Measurements from ENCODE around the gene DCBLD2.

DCBLD2 gene

DNA sequence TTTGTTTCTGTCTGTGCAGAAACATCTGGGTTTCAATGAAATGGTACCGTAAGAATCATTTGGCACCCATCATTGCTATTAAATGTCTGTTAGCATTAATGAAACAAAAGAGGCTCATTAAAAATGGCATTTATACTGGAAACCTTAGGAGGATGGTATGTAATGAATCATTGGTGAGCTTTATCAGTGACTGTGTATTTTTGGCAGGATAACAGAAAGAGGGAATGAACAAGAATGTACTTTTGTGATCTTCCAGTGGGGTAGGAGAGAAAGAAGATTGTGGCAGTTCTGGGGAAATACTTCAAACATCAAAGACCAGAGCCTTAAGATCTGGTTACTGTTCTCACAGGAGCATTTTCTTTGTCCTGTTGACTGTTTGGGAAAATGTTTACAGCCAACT, 4.7 kb upstream of the DCBLD2 start:
- H3K4me3 ChIP-seq (replicated peaks; ENCODE audit: low read depth, low read length), result no peak overlapping the region
- TF ChIP-seq CTCF (IDR thresholded peaks at IDR 0.05; ENCODE audit: insufficient read depth, low read length, poor library complexity, severe bottlenecking), result no peak
- no peak for DNase-seq (ENCODE audit: extremely low read depth, insufficient read length)
- no peaks in the 10 kb centered on the region for H3K27me3 ChIP-seq (replicated peaks; ENCODE audit: control insufficient read depth, insufficient read depth, low read length)
- H3K36me3 ChIP-seq (ENCODE audit: control insufficient read depth, insufficient read depth, low read length), result no peaks in the 10 kb centered on the region

- no peak overlapping the region for H3K4me3 ChIP-seq (replicated peaks; ENCODE audit: low read depth, low read length)
- DNase-seq (ENCODE audit: extremely low read depth, insufficient read length), result no peak
- no peaks in the 10 kb centered on the region for H3K27me3 ChIP-seq (replicated peaks; ENCODE audit: control insufficient read depth, insufficient read depth, low read length)
- H3K36me3 ChIP-seq (ENCODE audit: control insufficient read depth, insufficient read depth, low read length), result no peaks in the 10 kb centered on the region
- TF ChIP-seq CTCF (IDR thresholded peaks at IDR 0.05; ENCODE audit: insufficient read depth, low read length, poor library complexity, severe bottlenecking), result no peak
These were observed 2.4 kb upstream of the DCBLD2 start for GRCh38 chr3:98903705-98904481.

- no peak for DNase-seq (ENCODE audit: extremely low read depth, insufficient read length)
- H3K27me3 ChIP-seq (replicated peaks; ENCODE audit: control insufficient read depth, insufficient read depth, low read length), result no peaks in the 10 kb centered on the region
- TF ChIP-seq CTCF (IDR thresholded peaks at IDR 0.05; ENCODE audit: insufficient read depth, low read length, poor library complexity, severe bottlenecking), result no peak
- H3K4me3 ChIP-seq (replicated peaks; ENCODE audit: low read depth, low read length), result no peak overlapping the region
- no peaks in the 10 kb centered on the region for H3K36me3 ChIP-seq (ENCODE audit: control insufficient read depth, insufficient read depth, low read length)
These were observed 1.6 kb upstream of the DCBLD2 start for GRCh38 chr3:98903099-98903498.

GRCh38 chr3:98902351-98902740, 851 bp upstream of the DCBLD2 start:
- TF ChIP-seq CTCF (IDR thresholded peaks at IDR 0.05; ENCODE audit: insufficient read depth, low read length, poor library complexity, severe bottlenecking), result no peak
- Histone ChIP-seq H3K4me3 (replicated peaks; ENCODE audit: low read depth, low read length) (peak overlapping the region; percentile 61), H3K36me3 (ENCODE audit: control insufficient read depth, insufficient read depth, low read length) (no peaks in the 10 kb centered on the region), H3K27me3 (replicated peaks; ENCODE audit: control insufficient read depth, insufficient read depth, low read length) (no peaks in the 10 kb centered on the region)
- DNase-seq (ENCODE audit: extremely low read depth, insufficient read length), result no peak

DNA sequence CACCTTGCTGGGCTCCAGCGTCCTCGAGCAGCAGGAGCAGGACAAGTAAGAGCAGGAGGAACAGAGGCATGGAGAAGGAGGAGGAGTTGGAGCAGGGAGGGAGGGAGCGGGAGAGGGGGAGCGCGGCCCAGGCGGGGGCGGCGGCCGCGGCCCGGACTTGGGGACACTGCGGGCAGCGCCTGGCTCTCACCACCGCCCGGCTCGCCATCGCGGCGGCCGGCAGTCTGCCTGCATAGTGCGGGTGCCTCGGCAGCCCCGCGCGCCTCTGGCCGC, 440 bp downstream of the DCBLD2 start:
- no peak for TF ChIP-seq CTCF (IDR thresholded peaks at IDR 0.05; ENCODE audit: insufficient read depth, low read length, poor library complexity, severe bottlenecking)
- H3K36me3 ChIP-seq (ENCODE audit: control insufficient read depth, insufficient read depth, low read length), result no peaks in the 10 kb centered on the region
- DNase-seq (ENCODE audit: extremely low read depth, insufficient read length), result no peak
- no peaks in the 10 kb centered on the region for H3K27me3 ChIP-seq (replicated peaks; ENCODE audit: control insufficient read depth, insufficient read depth, low read length)
- H3K4me3 ChIP-seq (replicated peaks; ENCODE audit: low read depth, low read length), result peak overlapping the region; percentile 95
